Keratinocyte (primary cell): ENCODE results near the gene TARP.

Experiments used
- DNase-seq: peaks from one replicate; pipeline ENCODE4 v3.0.0-alpha.2; 2011; ENCODE audit warnings: low read depth, missing footprints, low spot score
- FAIRE-seq: peaks from 2 replicates; lab custom pipeline; 2011; peaks lifted over from hg19 to GRCh38; lab: Jason Lieb, UNC
- H2AFZ ChIP-seq: 2 replicates; pipeline ENCODE4 v1.6.0; 2012; ENCODE audit warnings: low read length, control low read depth, inconsistent platforms; ENCODE audit not compliant: control insufficient read depth
- H3K27ac ChIP-seq: 2 replicates; pipeline ENCODE4 v1.5.1; 2011; ENCODE audit warnings: low read length; ENCODE audit not compliant: control insufficient read depth, insufficient read depth
- H3K27me3 ChIP-seq: 3 replicates; pipeline ENCODE4 v1.6.0; 2011; ENCODE audit warnings: low read length; ENCODE audit not compliant: control insufficient read depth, insufficient read depth; ENCODE audit errors: extremely low read depth
- H3K36me3 ChIP-seq, 2 experiments: 2 replicates in 1 of 2; 3 replicates in 1 of 2; pipeline ENCODE4 v1.5.1; 2011; ENCODE audit warnings: low read length in 2 of 2, mild to moderate bottlenecking in 1 of 2; ENCODE audit not compliant: control insufficient read depth in 2 of 2, insufficient read depth in 2 of 2; ENCODE audit errors: extremely low read depth in 1 of 2
- H3K4me1 ChIP-seq: 3 replicates; pipeline ENCODE4 v1.5.1; 2011; ENCODE audit warnings: low read length; ENCODE audit not compliant: control insufficient read depth, insufficient read depth; ENCODE audit errors: extremely low read depth
- H3K4me2 ChIP-seq: 3 replicates; pipeline ENCODE4 v1.6.0; 2011; ENCODE audit warnings: low read depth, low read length; ENCODE audit not compliant: control insufficient read depth, insufficient read depth; ENCODE audit errors: extremely low read depth
- H3K4me3 ChIP-seq, 3 experiments: fragments of 200-600 bp in 1 of 3; sonication (generic) in 1 of 3; 2 replicates in 2 of 3; 3 replicates in 1 of 3; pipeline ENCODE4 v1.5.1; 2011 to 2016; ENCODE audit warnings: low read length in 3 of 3, mild to moderate bottlenecking in 3 of 3, control low read depth in 2 of 3, inconsistent platforms in 1 of 3, low read depth in 1 of 3, mixed read lengths in 1 of 3, mixed run types in 1 of 3, moderate library complexity in 1 of 3; ENCODE audit not compliant: control insufficient read depth in 2 of 3, insufficient read depth in 2 of 3; ENCODE audit errors: extremely low read depth in 1 of 3
- H3K79me2 ChIP-seq: 2 replicates; pipeline ENCODE4 v1.6.0; 2012; ENCODE audit warnings: low read length; ENCODE audit not compliant: control insufficient read depth, insufficient read depth
- H3K9ac ChIP-seq: 3 replicates; pipeline ENCODE4 v1.6.0; 2011; ENCODE audit warnings: low read length; ENCODE audit not compliant: control insufficient read depth, insufficient read depth; ENCODE audit errors: extremely low read depth
- H3K9me1 ChIP-seq: 3 replicates; pipeline ENCODE4 v1.6.0; 2011; ENCODE audit warnings: low read length; ENCODE audit not compliant: control insufficient read depth, insufficient read depth; ENCODE audit errors: extremely low read depth
- H3K9me3 ChIP-seq: 2 replicates; pipeline ENCODE4 v1.5.1; 2012; ENCODE audit warnings: low read depth, low read length; ENCODE audit not compliant: control insufficient read depth
- H4K20me1 ChIP-seq: 3 replicates; pipeline ENCODE4 v1.6.0; 2011; ENCODE audit warnings: low read length; ENCODE audit not compliant: control insufficient read depth, insufficient read depth; ENCODE audit errors: extremely low read depth
- EZH2 ChIP-seq: IDR thresholded peaks from one replicate; pipeline ENCODE4 v1.6.1; 2012; ENCODE audit warnings: inconsistent platforms, mild to moderate bottlenecking, low read length, moderate library complexity
- dilution Hi-C: fragments of 300-500 bp; cut with MboI; formaldehyde crosslinking; loops from one replicate; pipeline ENCODE4 v1.7.0; 2020; ENCODE audit warnings: low sequenced_read_pairs; ENCODE audit not compliant: extremely low pct_ligation_motif_present
- TF ChIP-seq, protein P1 (sequence below), 3 experiments: IDR thresholded peaks in 1 of 3; conservative IDR thresholded peaks in 1 of 3; optimal IDR thresholded peaks in 1 of 3; 2 replicates in 2 of 3; 3 replicates in 1 of 3; pipeline versions ENCODE3 to v1.5.1; 2011; ENCODE audit warnings: low read length in 3 of 3, mild to moderate bottlenecking in 3 of 3, moderate library complexity in 2 of 3, control low read depth in 1 of 3, inconsistent platforms in 1 of 3; ENCODE audit not compliant: insufficient read depth in 2 of 3; ENCODE audit errors: extremely low read depth in 1 of 3

The TARP gene

DNA sequence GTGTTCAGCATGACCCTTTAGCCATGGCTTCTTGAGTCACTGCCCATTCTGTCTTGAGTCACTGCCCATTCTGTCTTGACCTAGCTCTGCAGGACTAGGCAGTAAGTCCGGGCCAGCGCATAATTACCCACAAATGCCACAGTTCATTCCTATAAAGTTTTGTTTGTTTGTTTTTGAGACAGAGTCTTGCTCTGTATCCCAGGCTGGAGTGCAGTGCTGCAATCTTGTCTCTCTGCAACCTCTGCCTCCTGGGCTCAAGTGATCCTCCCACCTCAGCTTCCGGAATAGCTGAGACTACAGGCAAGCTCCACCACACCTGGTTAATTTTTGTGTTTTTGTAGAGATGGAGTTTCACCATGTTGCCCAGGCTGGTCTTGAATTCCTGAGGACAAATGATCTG lies 32.7 kb upstream of the TARP start:
- Histone ChIP-seq H3K9ac (no peak overlapping the region), H3K36me3 (no peaks in the 10 kb centered on the region), H4K20me1 (no peaks in the 10 kb centered on the region), H3K9me1 (no peaks in the 10 kb centered on the region), H3K4me2 (no peak overlapping the region), H2AFZ (no peak overlapping the region), H3K9me3 (no peaks in the 10 kb centered on the region), H3K4me1 (no peaks in the 10 kb centered on the region), H3K79me2 (no peaks in the 10 kb centered on the region), H3K27ac (no peak overlapping the region), H3K27me3 (peaks cover 4% of the 10 kb centered on the region), H3K4me3 (no peak overlapping the region)
- no peak for DNase-seq
- no peak for TF ChIP-seq EZH2
- TF ChIP-seq, protein P1, sequence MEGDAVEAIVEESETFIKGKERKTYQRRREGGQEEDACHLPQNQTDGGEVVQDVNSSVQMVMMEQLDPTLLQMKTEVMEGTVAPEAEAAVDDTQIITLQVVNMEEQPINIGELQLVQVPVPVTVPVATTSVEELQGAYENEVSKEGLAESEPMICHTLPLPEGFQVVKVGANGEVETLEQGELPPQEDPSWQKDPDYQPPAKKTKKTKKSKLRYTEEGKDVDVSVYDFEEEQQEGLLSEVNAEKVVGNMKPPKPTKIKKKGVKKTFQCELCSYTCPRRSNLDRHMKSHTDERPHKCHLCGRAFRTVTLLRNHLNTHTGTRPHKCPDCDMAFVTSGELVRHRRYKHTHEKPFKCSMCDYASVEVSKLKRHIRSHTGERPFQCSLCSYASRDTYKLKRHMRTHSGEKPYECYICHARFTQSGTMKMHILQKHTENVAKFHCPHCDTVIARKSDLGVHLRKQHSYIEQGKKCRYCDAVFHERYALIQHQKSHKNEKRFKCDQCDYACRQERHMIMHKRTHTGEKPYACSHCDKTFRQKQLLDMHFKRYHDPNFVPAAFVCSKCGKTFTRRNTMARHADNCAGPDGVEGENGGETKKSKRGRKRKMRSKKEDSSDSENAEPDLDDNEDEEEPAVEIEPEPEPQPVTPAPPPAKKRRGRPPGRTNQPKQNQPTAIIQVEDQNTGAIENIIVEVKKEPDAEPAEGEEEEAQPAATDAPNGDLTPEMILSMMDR (optimal IDR thresholded peaks at IDR 0.05 in 1 of 3, IDR thresholded peaks at IDR 0.05 in 1 of 3, conservative IDR thresholded peaks at IDR 0.05 in 1 of 3; ENCODE audit: extremely low read depth in 1 of 3, insufficient read depth in 2 of 3, low read length in 3 of 3): no peak
- FAIRE-seq: no peak
- dilution Hi-C loops: no loop called here

DNA sequence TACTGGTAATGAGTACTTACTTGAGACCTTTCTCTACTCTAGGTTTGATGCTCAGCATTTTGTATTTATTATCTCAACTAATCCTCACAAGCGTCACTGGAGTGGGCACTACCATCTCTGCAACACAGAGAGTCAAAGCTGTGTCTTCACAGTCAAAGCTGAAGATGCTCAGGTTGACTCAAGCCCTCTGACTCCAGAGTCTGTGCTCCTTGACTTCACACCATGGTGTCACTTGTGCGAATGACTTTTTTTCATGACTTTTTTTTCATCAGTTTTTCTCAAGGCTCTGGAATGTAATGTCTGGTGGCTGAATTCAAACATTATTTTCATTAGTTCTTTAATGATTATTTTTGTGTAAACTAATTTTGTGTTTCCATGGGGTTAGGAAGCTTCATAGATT lies 30.4 kb upstream of the TARP start:
- no peak for TF ChIP-seq EZH2
- TF ChIP-seq, protein P1 (optimal IDR thresholded peaks at IDR 0.05 in 1 of 3, IDR thresholded peaks at IDR 0.05 in 1 of 3, conservative IDR thresholded peaks at IDR 0.05 in 1 of 3; ENCODE audit: extremely low read depth in 1 of 3, insufficient read depth in 2 of 3, low read length in 3 of 3): no peak
- H3K79me2 ChIP-seq: no peaks in the 10 kb centered on the region
- no peaks in the 10 kb centered on the region for H3K36me3 ChIP-seq
- no peaks in the 10 kb centered on the region for H3K9me3 ChIP-seq
- H3K27ac ChIP-seq: no peak overlapping the region
- FAIRE-seq (no peak), DNase-seq (no peak)
- no peaks in the 10 kb centered on the region for H3K4me1 ChIP-seq
- H3K9me1 ChIP-seq: no peaks in the 10 kb centered on the region
- dilution Hi-C loops: no loop called here
- H4K20me1 ChIP-seq: no peaks in the 10 kb centered on the region
- H3K4me3 ChIP-seq: no peak overlapping the region
- H3K27me3 ChIP-seq: no peaks in the 10 kb centered on the region
- no peak overlapping the region for H3K9ac ChIP-seq
- H2AFZ ChIP-seq: no peak overlapping the region
- H3K4me2 ChIP-seq: no peak overlapping the region
